ENCODE data around the gene SERF2. TPM values are rescaled to one million over a fixed set of nuclear protein-coding genes. Genes with fewer than 3 reads are reported as not detected.

Gene SERF2
- total RNA-seq, 3 donors from 2014 or later (not counting 1 experiment from before 2014, with no cell fraction given), result 476 to 551 (median 526) TPM

GRCh38 chr15:43763819-43764446, 28.2 kb upstream of the SERF2 start:
- H3K36me3 Mint-ChIP-seq, result peaks cover 11% of the 10 kb centered on the region
- peaks cover 8 to 15% of the 10 kb centered on the region in 2 donors for H3K4me1 Mint-ChIP-seq
- no peak for TF ChIP-seq CTCF (IDR thresholded peaks at IDR 0.05)
- no peaks in the 10 kb centered on the region for H3K27me3 ChIP-seq (ENCODE audit: control insufficient read depth, insufficient read depth, low read length)
- intact Hi-C loops (cut with micrococcal nuclease), result no loop called here
- H3K27me3 Mint-ChIP-seq (ENCODE audit: low read depth in 2 of 2), result no peaks in the 10 kb centered on the region
- no peaks in the 10 kb centered on the region for H3K4me1 ChIP-seq (ENCODE audit: control insufficient read depth, insufficient read depth, low read length)
- ATAC-seq, result no peak
- H3K9me3 ChIP-seq (ENCODE audit: control insufficient read depth, insufficient read depth, low read length), result no peaks in the 10 kb centered on the region
- no peak for DNase-seq
- no peak overlapping the region for H3K27ac ChIP-seq (ENCODE audit: low read length)
- H3K9me3 Mint-ChIP-seq, result no peaks in the 10 kb centered on the region
- no peak overlapping the region for H3K4me3 ChIP-seq (ENCODE audit: low read length)
- 97% methylated on average over 2 of the region's 2 CpGs for WGBS (ENCODE audit: insufficient coverage)
- peaks cover 88% of the 10 kb centered on the region for H3K36me3 ChIP-seq (ENCODE audit: control insufficient read depth, insufficient read depth, low read length)
- peak overlapping the region; percentile 51 to 65 for H3K27ac Mint-ChIP-seq
- H3K4me3 Mint-ChIP-seq, result no peak overlapping the region

- peaks cover 27% of the 10 kb centered on the region for H3K36me3 Mint-ChIP-seq
- WGBS (ENCODE audit: insufficient coverage), result 63% methylated on average over 3 of the region's 5 CpGs
- peak in 1 of 2 donors; percentile 81 for DNase-seq
Observed at GRCh38 chr15:43769584-43770228, 22.4 kb upstream of the SERF2 start.

GRCh38 chr15:43771816-43772215, 20.3 kb upstream of the SERF2 start:
- intact Hi-C loops (cut with micrococcal nuclease), result no loop called here

More at GRCh38 chr15:43769584-43770228, 22.4 kb upstream of the SERF2 start:
- Mint-ChIP-seq H3K9me3 (no peaks in the 10 kb centered on the region), H3K27me3 (ENCODE audit: low read depth in 2 of 2) (no peaks in the 10 kb centered on the region), H3K27ac (peak overlapping the region in 1 of 2 donors; percentile 57), H3K4me3 (no peak overlapping the region), H3K4me1 (peaks cover 0 to 5% of the 10 kb centered on the region in 2 donors)
- no peaks in the 10 kb centered on the region for H3K9me3 ChIP-seq (ENCODE audit: control insufficient read depth, insufficient read depth, low read length)
- H3K27ac ChIP-seq (ENCODE audit: low read length), result no peak overlapping the region
- TF ChIP-seq CTCF (IDR thresholded peaks at IDR 0.05), result peak; percentile 89
- H3K4me3 ChIP-seq (ENCODE audit: low read length), result no peak overlapping the region
- H3K36me3 ChIP-seq (ENCODE audit: control insufficient read depth, insufficient read depth, low read length), result peaks cover 83% of the 10 kb centered on the region
- peak; percentile 76 to 84 (median 76) for ATAC-seq
- no peaks in the 10 kb centered on the region for H3K4me1 ChIP-seq (ENCODE audit: control insufficient read depth, insufficient read depth, low read length)
- no peaks in the 10 kb centered on the region for H3K27me3 ChIP-seq (ENCODE audit: control insufficient read depth, insufficient read depth, low read length)
- intact Hi-C loops (cut with micrococcal nuclease), result no loop called here

More at GRCh38 chr15:43771816-43772215, 20.3 kb upstream of the SERF2 start:
- H3K4me1 ChIP-seq (ENCODE audit: control insufficient read depth, insufficient read depth, low read length), result peaks cover 10% of the 10 kb centered on the region
- H3K9me3 Mint-ChIP-seq, result no peaks in the 10 kb centered on the region
- H3K27ac Mint-ChIP-seq, result peak overlapping the region; percentile 45 to 56
- H3K27me3 ChIP-seq (ENCODE audit: control insufficient read depth, insufficient read depth, low read length), result no peaks in the 10 kb centered on the region
- WGBS (ENCODE audit: insufficient coverage), result 96% methylated on average over 2 of the region's 2 CpGs
- no peak overlapping the region for H3K4me3 Mint-ChIP-seq
- ATAC-seq (no peak), DNase-seq (no peak)
- TF ChIP-seq CTCF (IDR thresholded peaks at IDR 0.05), result no peak
- no peak overlapping the region for H3K27ac ChIP-seq (ENCODE audit: low read length)
- H3K36me3 Mint-ChIP-seq, result peaks cover 27% of the 10 kb centered on the region
- peaks cover 62% of the 10 kb centered on the region for H3K36me3 ChIP-seq (ENCODE audit: control insufficient read depth, insufficient read depth, low read length)
- H3K4me3 ChIP-seq (ENCODE audit: low read length), result no peak overlapping the region
- peaks cover 0 to 6% of the 10 kb centered on the region in 2 donors for H3K4me1 Mint-ChIP-seq
- H3K27me3 Mint-ChIP-seq (ENCODE audit: low read depth in 2 of 2), result no peaks in the 10 kb centered on the region
- no peaks in the 10 kb centered on the region for H3K9me3 ChIP-seq (ENCODE audit: control insufficient read depth, insufficient read depth, low read length)
